T-helper 2 cell treated with Interferon-gamma antibody and Interleukin-4, amounts not matched to agents 5 μg/mL and 100 μg/mL, for 36 hours (primary cell): ENCODE data around the gene VN1R4.
"Not testable (repeated sequence)": the region's sequence is repeated elsewhere in the genome, so short reads cannot be mapped to it uniquely, and the experiment has no call there.

Source experiments
- DNase-seq: peaks from one replicate; pipeline ENCODE4 v3.0.0; 2021; ENCODE audit warnings: low spot score
- H3K27ac Mint-ChIP-seq: one replicate; pipeline ENCODE4 v1.8.0; 2021; ENCODE audit warnings: mild to moderate bottlenecking, mixed read lengths
- H3K27me3 Mint-ChIP-seq: one replicate; pipeline ENCODE4 v1.8.0; 2021; ENCODE audit warnings: low read depth, mixed read lengths
- H3K36me3 Mint-ChIP-seq: one replicate; pipeline ENCODE4 v1.8.0; 2021; ENCODE audit warnings: low read depth, mixed read lengths
- H3K4me1 Mint-ChIP-seq: one replicate; pipeline ENCODE4 v1.8.0; 2021; ENCODE audit warnings: low read depth, mixed read lengths
- H3K4me3 Mint-ChIP-seq: one replicate; pipeline ENCODE4 v1.8.0; 2022; ENCODE audit warnings: mild to moderate bottlenecking, moderate library complexity, mixed read lengths
- H3K9me3 Mint-ChIP-seq: one replicate; pipeline ENCODE4 v1.8.0; 2021; ENCODE audit warnings: mixed read lengths

VN1R4 gene, protein sequence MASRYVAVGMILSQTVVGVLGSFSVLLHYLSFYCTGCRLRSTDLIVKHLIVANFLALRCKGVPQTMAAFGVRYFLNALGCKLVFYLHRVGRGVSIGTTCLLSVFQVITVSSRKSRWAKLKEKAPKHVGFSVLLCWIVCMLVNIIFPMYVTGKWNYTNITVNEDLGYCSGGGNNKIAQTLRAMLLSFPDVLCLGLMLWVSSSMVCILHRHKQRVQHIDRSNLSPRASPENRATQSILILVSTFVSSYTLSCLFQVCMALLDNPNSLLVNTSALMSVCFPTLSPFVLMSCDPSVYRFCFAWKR

GRCh38 chr19:53267623-53268022 is at the start of gene VN1R4:
VN1R4 (minus strand) TSS chr19:53267723; CDS start chr19:53267665, 58 bp downstream.
- not testable (repeated sequence) for H3K27ac Mint-ChIP-seq, H3K4me1 Mint-ChIP-seq, H3K36me3 Mint-ChIP-seq, H3K4me3 Mint-ChIP-seq, DNase-seq, H3K27me3 Mint-ChIP-seq
- H3K9me3 Mint-ChIP-seq = peaks cover 56% of the 10 kb centered on the region

- no peaks in the 10 kb centered on the region for H3K27me3 Mint-ChIP-seq
- H3K36me3 Mint-ChIP-seq = no peaks in the 10 kb centered on the region
- H3K4me3 Mint-ChIP-seq = no peak overlapping the region
- no peak for DNase-seq
- no peak overlapping the region for H3K27ac Mint-ChIP-seq
- peaks cover 57% of the 10 kb centered on the region for H3K9me3 Mint-ChIP-seq
- no peaks in the 10 kb centered on the region for H3K4me1 Mint-ChIP-seq
These were observed 44.4 kb upstream of the VN1R4 start for GRCh38 chr19:53311897-53312296.

GRCh38 chr19:53311044-53311443 is 43.5 kb upstream of the VN1R4 start:
- Mint-ChIP-seq H3K27ac (no peak overlapping the region), H3K4me1 (no peaks in the 10 kb centered on the region), H3K27me3 (no peaks in the 10 kb centered on the region), H3K4me3 (no peak overlapping the region), H3K36me3 (no peaks in the 10 kb centered on the region), H3K9me3 (peaks cover 55% of the 10 kb centered on the region)
- no peak for DNase-seq

DNA sequence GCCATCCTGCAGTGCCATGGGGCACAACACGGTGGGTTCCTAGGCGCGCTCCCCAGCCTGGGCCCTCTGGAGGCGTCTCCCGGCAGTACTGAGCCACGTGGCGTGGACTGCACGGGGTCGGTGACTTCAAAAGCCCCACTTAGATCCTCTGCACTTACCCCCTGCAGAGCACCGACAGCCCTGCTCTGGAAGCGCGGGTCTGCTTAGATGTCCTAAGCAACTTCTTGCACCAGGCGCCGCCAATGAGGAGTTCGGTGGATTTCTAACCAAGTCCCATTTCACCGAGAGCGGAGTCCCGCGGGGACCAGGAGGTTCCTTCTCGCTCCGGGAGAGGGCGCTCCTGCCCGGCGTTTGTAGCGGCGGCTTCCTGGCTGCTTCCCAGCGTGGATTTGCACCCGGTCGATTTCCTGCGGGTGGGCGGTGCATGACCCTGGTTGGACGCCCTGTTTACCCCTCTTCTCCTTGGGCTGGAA is 40.9 kb upstream of the VN1R4 start:
- no peak overlapping the region for H3K4me3 Mint-ChIP-seq
- no peaks in the 10 kb centered on the region for H3K27me3 Mint-ChIP-seq
- no peaks in the 10 kb centered on the region for H3K4me1 Mint-ChIP-seq
- H3K27ac Mint-ChIP-seq = no peak overlapping the region
- no peaks in the 10 kb centered on the region for H3K36me3 Mint-ChIP-seq
- no peak for DNase-seq
- H3K9me3 Mint-ChIP-seq = peaks cover 66% of the 10 kb centered on the region

DNA sequence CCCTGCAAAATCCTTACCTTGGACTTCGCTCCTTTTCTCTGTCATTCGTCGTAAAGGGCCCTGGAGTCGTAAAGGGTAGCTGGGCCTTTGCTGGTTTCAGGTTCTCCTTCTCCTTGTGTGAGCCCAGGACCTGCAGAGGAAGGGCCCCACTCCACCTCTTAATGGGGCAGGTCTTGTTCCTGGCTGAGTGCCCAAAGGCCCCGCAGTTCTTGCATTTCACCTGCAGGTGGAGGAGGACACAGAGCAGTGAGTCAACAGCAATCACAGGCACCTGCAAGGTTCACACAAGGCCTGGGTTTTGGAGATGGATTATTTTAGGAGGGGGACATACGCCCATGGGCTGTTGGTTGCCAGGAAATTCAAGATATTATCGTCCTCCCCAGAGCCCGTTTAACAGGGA is 33.8 kb upstream of the VN1R4 start:
- not testable (repeated sequence) for DNase-seq, H3K4me3 Mint-ChIP-seq, H3K27me3 Mint-ChIP-seq, H3K36me3 Mint-ChIP-seq, H3K4me1 Mint-ChIP-seq, H3K27ac Mint-ChIP-seq
- peaks cover 54% of the 10 kb centered on the region for H3K9me3 Mint-ChIP-seq

- Mint-ChIP-seq H3K27me3 (no peaks in the 10 kb centered on the region), H3K36me3 (peaks cover 2% of the 10 kb centered on the region), H3K4me3 (no peak overlapping the region), H3K27ac (no peak overlapping the region), H3K9me3 (peaks cover 57% of the 10 kb centered on the region), H3K4me1 (no peaks in the 10 kb centered on the region)
- no peak for DNase-seq
These were observed 27.4 kb upstream of the VN1R4 start for GRCh38 chr19:53294786-53295441.

DNA sequence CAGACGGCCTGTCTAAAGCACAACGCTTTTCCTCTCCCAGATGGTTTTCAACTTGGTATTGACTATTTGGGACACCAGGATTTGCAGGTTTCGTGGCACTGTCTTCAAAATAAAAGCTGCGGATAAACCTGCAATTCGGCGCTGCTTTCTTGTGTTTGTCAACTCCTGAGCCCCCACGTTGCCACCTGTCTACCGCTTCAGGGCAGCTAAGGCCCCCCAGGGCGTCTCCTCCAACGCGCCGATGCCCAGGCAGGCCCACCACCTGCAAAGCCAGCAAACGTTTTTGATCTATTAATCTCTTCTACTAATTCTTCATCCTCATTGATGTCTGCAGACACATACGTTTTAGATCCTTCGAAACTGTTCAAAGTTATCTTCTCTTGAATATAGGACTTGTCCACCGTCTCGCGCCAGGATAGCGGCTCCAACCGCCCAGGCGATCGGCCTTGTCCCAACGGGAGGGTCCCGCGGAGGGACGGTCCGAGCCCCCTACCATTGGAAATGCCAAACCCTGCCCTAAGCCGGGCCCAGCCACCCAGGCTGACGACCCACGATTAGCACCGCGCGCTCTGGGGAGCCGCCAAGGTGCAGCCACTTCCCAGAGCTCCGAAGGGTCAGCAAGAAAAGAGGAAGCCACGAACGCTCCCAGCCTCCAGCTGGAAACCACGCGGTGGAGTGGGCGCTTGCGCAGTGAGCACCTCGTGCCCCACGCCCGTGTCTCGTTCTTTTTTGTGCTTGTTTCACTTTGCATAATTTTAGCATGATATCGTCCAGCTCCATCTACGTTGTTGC is 23.4 kb upstream of the VN1R4 start:
- Mint-ChIP-seq H3K36me3 (peaks cover 2% of the 10 kb centered on the region), H3K27me3 (no peaks in the 10 kb centered on the region), H3K4me3 (no peak overlapping the region), H3K27ac (no peak overlapping the region), H3K9me3 (peaks cover 55% of the 10 kb centered on the region), H3K4me1 (no peaks in the 10 kb centered on the region)
- DNase-seq = no peak

DNA sequence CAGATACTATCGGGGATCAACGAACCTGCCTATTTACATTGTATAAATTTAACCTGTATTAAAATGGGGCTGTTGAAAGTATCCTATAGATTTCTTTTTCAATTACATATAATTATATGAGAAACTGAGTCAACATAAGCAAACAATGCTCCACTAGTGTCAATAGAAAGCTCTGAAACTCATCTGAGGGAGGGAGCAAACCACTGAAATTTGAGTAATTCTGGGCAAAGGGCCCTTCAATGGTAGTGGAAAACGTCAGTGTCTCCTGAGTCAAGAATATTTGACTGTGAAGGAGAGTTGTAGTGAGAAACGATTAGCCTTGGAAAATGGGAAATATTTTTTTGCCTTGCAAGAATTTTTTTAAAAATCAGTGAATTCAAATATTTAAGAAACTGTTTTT is 17.6 kb upstream of the VN1R4 start:
- no peak overlapping the region for H3K4me3 Mint-ChIP-seq
- H3K36me3 Mint-ChIP-seq = no peaks in the 10 kb centered on the region
- no peaks in the 10 kb centered on the region for H3K4me1 Mint-ChIP-seq
- no peaks in the 10 kb centered on the region for H3K27me3 Mint-ChIP-seq
- DNase-seq = no peak
- no peak overlapping the region for H3K27ac Mint-ChIP-seq
- H3K9me3 Mint-ChIP-seq = peaks cover 26% of the 10 kb centered on the region

GRCh38 chr19:53281947-53282346 is 14.4 kb upstream of the VN1R4 start:
- not testable (repeated sequence) for H3K27ac Mint-ChIP-seq, H3K27me3 Mint-ChIP-seq, DNase-seq, H3K4me1 Mint-ChIP-seq, H3K36me3 Mint-ChIP-seq, H3K4me3 Mint-ChIP-seq
- H3K9me3 Mint-ChIP-seq = peaks cover 33% of the 10 kb centered on the region

DNA sequence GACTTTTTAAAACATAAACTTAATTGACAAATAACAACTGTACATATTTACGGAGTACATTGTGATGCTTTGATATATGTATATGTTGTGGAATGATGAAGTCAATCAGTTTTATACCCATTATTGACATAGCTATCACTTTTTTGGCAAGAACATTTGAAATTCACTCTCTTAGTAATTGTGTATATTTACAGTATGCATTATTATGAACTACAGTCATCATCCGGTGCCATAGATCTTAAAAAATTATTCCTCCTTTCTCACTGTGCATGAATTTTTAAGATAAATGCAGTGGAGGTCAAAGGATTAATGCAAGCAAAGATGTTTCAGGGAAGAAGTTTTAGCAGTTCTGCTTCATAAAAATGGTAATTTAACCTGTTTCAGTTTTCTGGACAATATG is 8.0 kb upstream of the VN1R4 start:
- Mint-ChIP-seq H3K27ac (no peak overlapping the region), H3K36me3 (no peaks in the 10 kb centered on the region), H3K9me3 (peaks cover 69% of the 10 kb centered on the region), H3K27me3 (no peaks in the 10 kb centered on the region), H3K4me1 (no peaks in the 10 kb centered on the region), H3K4me3 (no peak overlapping the region)
- DNase-seq = no peak

GRCh38 chr19:53272044-53272443 is 4.5 kb upstream of the VN1R4 start:
- H3K4me1 Mint-ChIP-seq = no peaks in the 10 kb centered on the region
- H3K27me3 Mint-ChIP-seq = no peaks in the 10 kb centered on the region
- peaks cover 63% of the 10 kb centered on the region for H3K9me3 Mint-ChIP-seq
- no peak overlapping the region for H3K4me3 Mint-ChIP-seq
- DNase-seq = no peak
- H3K27ac Mint-ChIP-seq = no peak overlapping the region
- H3K36me3 Mint-ChIP-seq = no peaks in the 10 kb centered on the region

GRCh38 chr19:53269861-53270260 is 2.3 kb upstream of the VN1R4 start:
- H3K4me3 Mint-ChIP-seq, H3K27ac Mint-ChIP-seq, H3K36me3 Mint-ChIP-seq, H3K27me3 Mint-ChIP-seq, H3K4me1 Mint-ChIP-seq, DNase-seq: not testable (repeated sequence)
- peaks cover 58% of the 10 kb centered on the region for H3K9me3 Mint-ChIP-seq

DNA sequence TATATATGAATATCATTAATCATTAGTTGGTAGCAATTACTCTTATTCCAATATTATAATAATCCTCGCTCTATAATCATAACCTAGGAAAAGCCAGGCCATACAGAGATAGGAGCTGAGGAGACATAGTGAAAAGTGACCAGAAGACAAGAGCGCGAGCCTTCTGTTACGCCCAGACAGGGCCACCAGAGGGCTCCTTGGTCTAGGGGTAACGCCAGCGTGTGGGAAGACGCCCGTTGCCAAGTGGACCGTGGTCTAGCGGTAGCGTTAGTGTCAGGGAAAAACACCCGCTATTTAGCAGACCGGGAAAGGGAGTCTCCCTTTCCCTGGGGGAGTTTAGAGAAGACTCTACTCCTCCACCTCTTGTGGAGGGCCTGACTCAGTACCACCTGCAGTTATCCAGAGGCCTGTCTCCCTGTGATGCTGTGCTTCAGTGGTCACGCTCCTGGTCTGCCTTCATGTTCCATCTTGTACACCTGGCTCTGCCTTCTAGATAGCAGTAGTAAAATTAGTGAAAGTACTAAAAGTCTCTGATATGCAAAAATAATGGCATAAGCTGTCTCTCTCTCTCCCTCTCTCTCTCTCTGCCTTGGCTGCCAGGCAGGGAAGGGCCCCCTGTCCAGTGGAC is 9.7 kb downstream of the VN1R4 start, which contains the start of gene VN1R2:
VN1R2 (plus strand) TSS at position 578 of the 628 bp plus-strand sequence. CDS start 84 bp downstream, outside the sequence.
- H3K27ac Mint-ChIP-seq = not testable (repeated sequence)

More for the DNA sequence above, 9.7 kb downstream of the VN1R4 start, which contains the start of gene VN1R2:
- not testable (repeated sequence) for DNase-seq, H3K27me3 Mint-ChIP-seq, H3K4me1 Mint-ChIP-seq, H3K4me3 Mint-ChIP-seq, H3K36me3 Mint-ChIP-seq
- H3K9me3 Mint-ChIP-seq = peaks cover 62% of the 10 kb centered on the region
